SH-SY5Y (cell line): Measurements from ENCODE around the gene CRHR2.

ENCODE experiments used
- GATA2 ChIP-seq: IDR thresholded peaks from 2 replicates; pipeline ENCODE4 v1.6.1; 2011; ENCODE audit warnings: mild to moderate bottlenecking, low read depth, low read length
- GATA3 ChIP-seq: IDR thresholded peaks from 2 replicates; pipeline ENCODE4 v1.6.1; 2011; ENCODE audit warnings: low read depth, mild to moderate bottlenecking, low read length, moderate library complexity

Gene CRHR2

GRCh38 chr7:30682212-30683083, at the start of gene CRHR2:
CRHR2 (minus strand) TSS chr7:30682456; CDS start chr7:30682280, 176 bp downstream.
- TF ChIP-seq GATA2 (no peak), GATA3 (no peak)

GRCh38 chr7:30731581-30731980, 49.3 kb upstream of the CRHR2 start:
- no peak for TF ChIP-seq GATA2
- TF ChIP-seq GATA3, result no peak

- TF ChIP-seq GATA2 (no peak), GATA3 (no peak)
These were observed 48.7 kb upstream of the CRHR2 start for GRCh38 chr7:30730996-30731395.

- no peak for TF ChIP-seq GATA3
- TF ChIP-seq GATA2, result no peak
These were observed 47.8 kb upstream of the CRHR2 start for GRCh38 chr7:30730097-30730496.

GRCh38 chr7:30729642-30730041, 47.4 kb upstream of the CRHR2 start:
- TF ChIP-seq GATA3 (no peak), GATA2 (no peak)

GRCh38 chr7:30728591-30729100, 46.4 kb upstream of the CRHR2 start:
- no peak for TF ChIP-seq GATA2
- no peak for TF ChIP-seq GATA3

GRCh38 chr7:30727061-30727945, 45.0 kb upstream of the CRHR2 start:
- no peak for TF ChIP-seq GATA2
- no peak for TF ChIP-seq GATA3

GRCh38 chr7:30726296-30727006, 44.2 kb upstream of the CRHR2 start:
- TF ChIP-seq GATA2, result no peak
- no peak for TF ChIP-seq GATA3

- no peak for TF ChIP-seq GATA3
- TF ChIP-seq GATA2, result no peak
These were observed 41.5 kb upstream of the CRHR2 start for GRCh38 chr7:30723776-30724175.

- no peak for TF ChIP-seq GATA2
These were observed 40.4 kb upstream of the CRHR2 start for GRCh38 chr7:30722671-30723070.

GRCh38 chr7:30722187-30722586, 39.9 kb upstream of the CRHR2 start:
- TF ChIP-seq GATA3, result no peak
- TF ChIP-seq GATA2, result no peak

- no peak for TF ChIP-seq GATA3
- TF ChIP-seq GATA2, result no peak
These were observed 39.0 kb upstream of the CRHR2 start for GRCh38 chr7:30721211-30721610.

GRCh38 chr7:30717181-30717580, 34.9 kb upstream of the CRHR2 start:
- TF ChIP-seq GATA2 (no peak), GATA3 (no peak)

- TF ChIP-seq GATA3 (no peak), GATA2 (no peak)
These were observed 31.9 kb upstream of the CRHR2 start for GRCh38 chr7:30714129-30714528.

GRCh38 chr7:30713392-30713791, 31.1 kb upstream of the CRHR2 start:
- TF ChIP-seq GATA3 (no peak), GATA2 (no peak)
